H1 (cell line): ENCODE measurements around the gene HTR4. TPM values are rescaled to one million over a fixed set of nuclear protein-coding genes. Genes with fewer than 3 reads are reported as not detected.
"Not testable (repeated sequence)": the region's sequence is repeated elsewhere in the genome, so short reads cannot be mapped to it uniquely, and the experiment has no call there.

Experiments
- CTCF ChIA-PET: fragments of 300-600 bp; sonication (Branson Sonifier 250); formaldehyde crosslinking; loops from one replicate; lab custom pipeline; 2021; ENCODE audit not compliant: partially characterized antibody; lab: Charles Lee
- POLR2A ChIA-PET: fragments of 300-600 bp; sonication (Branson Sonifier 250); formaldehyde crosslinking; loops from one replicate; lab custom pipeline; 2021; ENCODE audit warnings: inconsistent platforms; ENCODE audit not compliant: partially characterized antibody; lab: Charles Lee
- DNase-seq, 2 experiments: peaks; one replicate each; pipeline versions ENCODE4 v3.0.0 to v3.0.0-alpha.2; 2010 to 2022; ENCODE audit warnings: low spot score in 2 of 2, low read depth in 1 of 2, mixed read lengths in 1 of 2
- FAIRE-seq: peaks from 2 replicates; lab custom pipeline; 2011; peaks lifted over from hg19 to GRCh38; lab: Jason Lieb, UNC
- H2AFZ ChIP-seq: 2 replicates; pipeline ENCODE4 v1.8.1; 2012; ENCODE audit warnings: low read length, inconsistent platforms
- H2AK5ac ChIP-seq: 2 replicates; pipeline ENCODE4 v1.6.1; 2013; ENCODE audit warnings: low read depth, low read length
- H2BK120ac ChIP-seq: replicated peaks from 2 replicates; pipeline ENCODE3; 2013; ENCODE audit warnings: low read depth, low read length, inconsistent platforms
- H2BK12ac ChIP-seq: 2 replicates; pipeline ENCODE4 v1.6.1; 2013; ENCODE audit warnings: low read depth, low read length
- H2BK15ac ChIP-seq: 2 replicates; pipeline ENCODE4 v1.6.1; 2013; ENCODE audit warnings: low read length
- H2BK20ac ChIP-seq: 2 replicates; pipeline ENCODE4 v1.6.1; 2013; ENCODE audit warnings: low read length
- H2BK5ac ChIP-seq: 2 replicates; pipeline ENCODE4 v1.6.1; 2013; ENCODE audit warnings: low read depth, low read length
- H3K14ac ChIP-seq: 2 replicates; pipeline ENCODE4 v1.6.1; 2013; ENCODE audit warnings: inconsistent platforms; ENCODE audit not compliant: insufficient read length
- H3K18ac ChIP-seq: 2 replicates; pipeline ENCODE4 v1.6.1; 2013; ENCODE audit warnings: low read length; ENCODE audit errors: extremely low read depth
- H3K23ac ChIP-seq: 2 replicates; pipeline ENCODE4 v1.6.1; 2013; ENCODE audit warnings: inconsistent platforms; ENCODE audit not compliant: insufficient read length
- H3K23me2 ChIP-seq: 2 replicates; pipeline ENCODE4 v1.6.1; 2013; ENCODE audit warnings: low read depth, low read length
- H3K27ac ChIP-seq: 2 replicates; pipeline ENCODE4 v1.6.1; 2011; ENCODE audit warnings: low read depth, low read length, inconsistent platforms
- H3K27me3 ChIP-seq, 4 experiments: replicated peaks in 1 of 4; 1 replicate in 1 of 4; 2 replicates in 3 of 4; pipeline versions ENCODE4 v1.6.1 to v1.8.1; 2011 to 2013; ENCODE audit warnings: low read length in 3 of 4, mild to moderate bottlenecking in 3 of 4, inconsistent platforms in 2 of 4, mixed read lengths in 2 of 4, moderate library complexity in 1 of 4; ENCODE audit not compliant: control insufficient read depth in 3 of 4, insufficient read depth in 3 of 4; ENCODE audit errors: extremely low read depth in 1 of 4
- H3K36me3 ChIP-seq, 4 experiments: 2 replicates each; pipeline versions ENCODE4 v1.6.1 to v1.8.1; 2011 to 2013; ENCODE audit warnings: mild to moderate bottlenecking in 4 of 4, low read length in 3 of 4, moderate library complexity in 2 of 4, control low read depth in 1 of 4, inconsistent platforms in 1 of 4; ENCODE audit not compliant: insufficient read depth in 4 of 4, control insufficient read depth in 2 of 4
- H3K4ac ChIP-seq: replicated peaks from 2 replicates; pipeline ENCODE3; 2013; ENCODE audit warnings: low read length, low read depth, mixed read lengths, inconsistent platforms; ENCODE audit not compliant: insufficient read length
- H3K4me1 ChIP-seq, 4 experiments: replicated peaks in 1 of 4; 1 replicate in 1 of 4; 2 replicates in 3 of 4; pipeline versions ENCODE4 v1.6.1 to v1.8.1; 2011 to 2013; ENCODE audit warnings: low read length in 3 of 4, inconsistent platforms in 2 of 4, mixed read lengths in 1 of 4; ENCODE audit not compliant: insufficient read depth in 4 of 4, control insufficient read depth in 3 of 4
- H3K4me2 ChIP-seq, 2 experiments: 2 replicates each; pipeline versions ENCODE4 v1.6.1 to v1.8.1; 2011 to 2013; ENCODE audit warnings: low read depth in 2 of 2, low read length in 2 of 2, control low read depth in 1 of 2, inconsistent platforms in 1 of 2, mild to moderate bottlenecking in 1 of 2; ENCODE audit not compliant: insufficient read depth in 1 of 2
- H3K4me3 ChIP-seq, 4 experiments: fragments of 200-600, 300-600 bp in 1 of 4; sonication (generic), shearing (Covaris generic), sonication (Bioruptor Twin) in 1 of 4; 2 replicates each; pipeline versions ENCODE4 v1.5.1 to v1.8.1; 2011 to 2016; ENCODE audit warnings: low read length in 4 of 4, low read depth in 3 of 4, control low read depth in 2 of 4, inconsistent platforms in 2 of 4, mild to moderate bottlenecking in 2 of 4, mixed read lengths in 1 of 4, moderate library complexity in 1 of 4; ENCODE audit not compliant: insufficient read depth in 2 of 4; ENCODE audit errors: extremely low read depth in 1 of 4
- H3K56ac ChIP-seq: replicated peaks from 2 replicates; pipeline ENCODE3; 2013; ENCODE audit warnings: low read depth, mild to moderate bottlenecking, mixed read lengths, low read length, inconsistent platforms; ENCODE audit not compliant: insufficient read length
- H3K79me1 ChIP-seq: 2 replicates; pipeline ENCODE4 v1.6.1; 2013; ENCODE audit warnings: low read depth, low read length, control low read depth
- H3K79me2 ChIP-seq, 2 experiments: 2 replicates each; pipeline versions ENCODE4 v1.6.1 to v1.8.1; 2012 to 2013; ENCODE audit warnings: low read length in 2 of 2, mild to moderate bottlenecking in 2 of 2, inconsistent platforms in 1 of 2; ENCODE audit not compliant: insufficient read depth in 2 of 2, control insufficient read depth in 1 of 2
- H3K9ac ChIP-seq, 4 experiments: replicated peaks in 1 of 4; 1 replicate in 1 of 4; 2 replicates in 3 of 4; pipeline versions ENCODE4 v1.6.1 to v1.8.1; 2011 to 2013; ENCODE audit warnings: low read depth in 3 of 4, low read length in 3 of 4, control low read depth in 2 of 4, mild to moderate bottlenecking in 2 of 4, moderate library complexity in 2 of 4, inconsistent platforms in 1 of 4; ENCODE audit errors: extremely low read depth in 1 of 4
- H3K9me3 ChIP-seq, 2 experiments: 2 replicates each; pipeline versions ENCODE4 v1.6.1 to v1.8.1; 2012 to 2013; ENCODE audit warnings: mild to moderate bottlenecking in 2 of 2, moderate library complexity in 2 of 2, control low read depth in 1 of 2, inconsistent platforms in 1 of 2, low read depth in 1 of 2, low read length in 1 of 2, mixed read lengths in 1 of 2; ENCODE audit not compliant: insufficient read depth in 2 of 2
- H4K20me1 ChIP-seq, 2 experiments: replicated peaks in 1 of 2; 2 replicates each; pipeline versions ENCODE3 to v1.8.1; 2011 to 2013; ENCODE audit warnings: inconsistent platforms in 2 of 2, low read length in 2 of 2, mild to moderate bottlenecking in 1 of 2; ENCODE audit not compliant: insufficient read depth in 2 of 2, control insufficient read depth in 1 of 2
- H4K5ac ChIP-seq: 2 replicates; pipeline ENCODE4 v1.6.1; 2013; ENCODE audit warnings: low read length, low read depth, mixed read lengths, inconsistent platforms; ENCODE audit not compliant: insufficient read length
- H4K8ac ChIP-seq: 2 replicates; pipeline ENCODE4 v1.8.0; 2013; ENCODE audit warnings: mild to moderate bottlenecking, moderate library complexity, low read length, inconsistent platforms; ENCODE audit not compliant: insufficient read depth; ENCODE audit errors: extremely low read depth
- H4K91ac ChIP-seq: replicated peaks from 2 replicates; pipeline ENCODE3; 2013; ENCODE audit warnings: low read length, mixed read lengths, inconsistent platforms; ENCODE audit not compliant: insufficient read length
- WGBS, 2 experiments: shearing (Covaris generic) in 1 of 2; methylation state at CpG; one replicate each; pipeline versions ENCODE4 v1.1.6 to v1.1.7; 2013 to 2015; ENCODE audit warnings: low lambda C conversion rate in 2 of 2, mixed read lengths in 2 of 2, inconsistent platforms in 1 of 2, low coverage in 1 of 2, missing lambda C conversion rate in 1 of 2; ENCODE audit not compliant: insufficient replicate concordance in 2 of 2, insufficient coverage in 1 of 2, insufficient read length in 1 of 2; ENCODE audit errors: extremely low coverage in 1 of 2, missing lambda C conversion rate in 1 of 2; 5-methylcytosine and 5-hydroxymethylcytosine counted together
- polyA plus RNA-seq, 7 experiments: library from polyadenylated mRNA; depleted of rRNA in 3 of 7; stranded (reverse) in 5 of 7; unstranded in 2 of 7; fragments of >200 nt in 5 of 7; fragments of 200-250 nt in 2 of 7; gene quantifications; 1 replicate in 5 of 7; 2 replicates in 1 of 7; 4 replicates in 1 of 7; pipeline versions ENCODE4 v1.2.1 to v1.2.3, GENCODE V29; 2011 to 2013; ENCODE audit warnings: missing spikeins in 2 of 7, mixed read lengths in 2 of 7
- total RNA-seq: library from RNA; stranded (reverse); fragmentation: NEBNext Ultra II Directional; extraction: Animal tissue kit (Norgen Biotek cat#: 25700); gene quantifications from 2 replicates; pipeline ENCODE4 v1.2.1, GENCODE V29; 2021

The HTR4 gene
- total and polyA plus RNA-seq, 2 of the 8 experiments (the other 6 are each of a cell fraction or from before 2014, with no cell fraction given), result not detected

DNA sequence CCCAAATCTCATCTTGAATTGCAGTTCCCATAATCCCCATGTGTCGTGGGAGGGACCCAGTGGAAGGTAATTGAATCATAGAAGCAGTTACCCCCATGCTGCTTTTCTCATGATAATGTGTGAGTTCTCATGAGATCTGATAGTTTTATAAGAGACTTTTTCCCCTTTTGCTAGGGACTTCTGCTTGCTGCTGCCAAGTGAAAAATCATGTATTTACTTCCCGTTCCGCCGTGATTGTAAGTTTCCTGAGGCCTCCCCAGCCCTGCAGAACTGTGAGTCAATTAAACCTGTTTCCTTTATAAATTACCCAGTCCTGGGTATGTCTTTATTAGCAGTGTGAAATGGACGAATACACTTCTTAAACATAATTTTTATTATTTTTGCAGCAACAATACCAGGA lies 185.6 kb downstream of the HTR4 start:
- H3K23ac ChIP-seq, H4K20me1 ChIP-seq, H3K18ac ChIP-seq, H3K23me2 ChIP-seq, H3K4me2 ChIP-seq, H3K79me1 ChIP-seq, H4K91ac ChIP-seq, H3K14ac ChIP-seq, H3K27ac ChIP-seq, H4K5ac ChIP-seq, H3K36me3 ChIP-seq, H4K8ac ChIP-seq, H2BK120ac ChIP-seq, H2BK5ac ChIP-seq, H2BK15ac ChIP-seq, H3K27me3 ChIP-seq, H3K9ac ChIP-seq, H2BK20ac ChIP-seq, H2AK5ac ChIP-seq, POLR2A ChIA-PET, H2AFZ ChIP-seq, H3K4ac ChIP-seq, H3K9me3 ChIP-seq, H3K4me1 ChIP-seq, H3K4me3 ChIP-seq, DNase-seq, H3K79me2 ChIP-seq, FAIRE-seq, H2BK12ac ChIP-seq, H3K56ac ChIP-seq: not testable (repeated sequence)
- WGBS, 2 experiments, result 95% methylated on average over 5 of the region's 5 CpGs; no CpG with 5 or more reads in 1 of the 2 experiments
- CTCF ChIA-PET, result interaction anchor here (0.7 to 3.7 kb wide), 8 partner anchors 12 to 489 kb away, joined by 3 to 28 read pairs (median 7); no protein-coding TSS in a partner anchor
